H9 (cell line): ENCODE results near the gene ZBTB17. TPM values are rescaled to one million over a fixed set of nuclear protein-coding genes. Genes with fewer than 3 reads are reported as not detected.
A peak's percentile ranks its signal among the peaks of the same experiment; 100 is the strongest.
"Not testable (repeated sequence)": the region's sequence is repeated elsewhere in the genome, so short reads cannot be mapped to it uniquely, and the experiment has no call there.

Experiments used
- DNase-seq: peaks from one replicate; pipeline ENCODE4 v3.0.0-alpha.2; 2017
- H2AFZ ChIP-seq: one replicate; pipeline ENCODE4 v1.6.1; 2013; ENCODE audit warnings: mild to moderate bottlenecking, low read length, control low read depth, moderate library complexity
- H2AK5ac ChIP-seq: 2 replicates; pipeline ENCODE4 v1.6.1; 2013; ENCODE audit warnings: low read length, control low read depth, mixed read lengths; ENCODE audit not compliant: insufficient read length
- H2BK120ac ChIP-seq: one replicate; pipeline ENCODE4 v1.6.1; 2013; ENCODE audit warnings: low read depth, mild to moderate bottlenecking, low read length, control low read depth, inconsistent platforms; ENCODE audit not compliant: poor library complexity, severe bottlenecking
- H2BK12ac ChIP-seq: 2 replicates; pipeline ENCODE4 v1.6.1; 2013; ENCODE audit warnings: low read length, control low read depth, mixed read lengths, low read depth; ENCODE audit not compliant: insufficient read length
- H2BK15ac ChIP-seq: 2 replicates; pipeline ENCODE4 v1.6.1; 2013; ENCODE audit warnings: low read depth, low read length, control low read depth
- H2BK20ac ChIP-seq: one replicate; pipeline ENCODE4 v1.6.1; 2013; ENCODE audit warnings: low read depth, mild to moderate bottlenecking, low read length, control low read depth, inconsistent platforms; ENCODE audit not compliant: poor library complexity, severe bottlenecking
- H2BK5ac ChIP-seq: 2 replicates; pipeline ENCODE4 v1.6.1; 2013; ENCODE audit warnings: low read length, control low read depth, mixed read lengths; ENCODE audit not compliant: insufficient read length
- H3K14ac ChIP-seq: 2 replicates; pipeline ENCODE4 v1.6.1; 2013; ENCODE audit warnings: low read length, control low read depth; ENCODE audit not compliant: insufficient read depth
- H3K18ac ChIP-seq: 2 replicates; pipeline ENCODE4 v1.6.1; 2013; ENCODE audit warnings: low read depth, mild to moderate bottlenecking, mixed read lengths, low read length, control low read depth; ENCODE audit not compliant: insufficient read length
- H3K23ac ChIP-seq: 2 replicates; pipeline ENCODE4 v1.6.1; 2013; ENCODE audit warnings: low read length, control low read depth, mixed read lengths, low read depth; ENCODE audit not compliant: insufficient read length
- H3K23me2 ChIP-seq: 2 replicates; pipeline ENCODE4 v1.6.1; 2013; ENCODE audit warnings: low read depth, mild to moderate bottlenecking, mixed read lengths, low read length, control low read depth; ENCODE audit not compliant: insufficient read length, poor library complexity, severe bottlenecking
- H3K27ac ChIP-seq: 2 replicates; pipeline ENCODE4 v1.5.1; 2013; ENCODE audit warnings: low read length, control low read depth, mixed read lengths, low read depth; ENCODE audit not compliant: insufficient read length
- H3K27me3 ChIP-seq: 2 replicates; pipeline ENCODE4 v1.6.1; 2013; ENCODE audit warnings: low read length, control low read depth, inconsistent platforms; ENCODE audit not compliant: insufficient read depth
- H3K4ac ChIP-seq: 2 replicates; pipeline ENCODE4 v1.6.1; 2013; ENCODE audit warnings: low read depth, mild to moderate bottlenecking, control low read depth, inconsistent platforms, low read length, moderate library complexity
- H3K4me1 ChIP-seq: 2 replicates; pipeline ENCODE4 v1.6.1; 2013; ENCODE audit warnings: low read length, control low read depth, inconsistent platforms; ENCODE audit not compliant: insufficient read depth
- H3K4me2 ChIP-seq: 2 replicates; pipeline ENCODE4 v1.6.1; 2013; ENCODE audit warnings: low read length, control low read depth, mixed read lengths; ENCODE audit not compliant: insufficient read length, insufficient read depth
- H3K56ac ChIP-seq: 2 replicates; pipeline ENCODE4 v1.6.1; 2013; ENCODE audit warnings: low read depth, mild to moderate bottlenecking, mixed read lengths, low read length, control low read depth; ENCODE audit not compliant: insufficient read length
- H3K79me1 ChIP-seq: 2 replicates; pipeline ENCODE4 v1.6.1; 2013; ENCODE audit warnings: low read depth, mild to moderate bottlenecking, moderate library complexity, low read length, control low read depth, inconsistent platforms; ENCODE audit not compliant: insufficient read depth, poor library complexity, severe bottlenecking
- H3K79me2 ChIP-seq: 2 replicates; pipeline ENCODE4 v1.6.1; 2013; ENCODE audit warnings: low read length, control low read depth, inconsistent platforms; ENCODE audit not compliant: insufficient read depth
- H3K9ac ChIP-seq: 2 replicates; pipeline ENCODE4 v1.6.1; 2013; ENCODE audit warnings: low read length, control low read depth, mixed read lengths; ENCODE audit not compliant: insufficient read length; ENCODE audit errors: extremely low read depth
- H3K9me3 ChIP-seq: one replicate; pipeline ENCODE4 v1.6.1; 2013; ENCODE audit warnings: low read depth, low read length, inconsistent platforms; ENCODE audit not compliant: control insufficient read depth
- H3T11ph ChIP-seq: one replicate; pipeline ENCODE4 v1.6.1; 2013; ENCODE audit warnings: mild to moderate bottlenecking, low read length, control low read depth, inconsistent platforms
- H4K20me1 ChIP-seq: one replicate; pipeline ENCODE4 v1.6.1; 2013; ENCODE audit not compliant: control insufficient read depth, insufficient read length, insufficient read depth
- H4K5ac ChIP-seq: 2 replicates; pipeline ENCODE4 v1.6.1; 2013; ENCODE audit warnings: low read depth, mild to moderate bottlenecking, mixed read lengths, low read length, control low read depth; ENCODE audit not compliant: insufficient read length
- H4K8ac ChIP-seq: replicated peaks from 2 replicates; pipeline ENCODE4 v1.6.1; 2013; ENCODE audit warnings: low read length, control low read depth, mixed read lengths, low read depth; ENCODE audit not compliant: insufficient read length
- H4K91ac ChIP-seq: 2 replicates; pipeline ENCODE4 v1.6.1; 2013; ENCODE audit warnings: low read depth, mild to moderate bottlenecking, moderate library complexity, mixed read lengths, low read length, control low read depth; ENCODE audit not compliant: insufficient read length
- H3K27ac Mint-ChIP-seq, 3 experiments: 2 replicates in 2 of 3; 3 replicates in 1 of 3; pipeline ENCODE4 v1.8.0; 2020 to 2021; ENCODE audit warnings: mixed read lengths in 3 of 3, mild to moderate bottlenecking in 1 of 3, moderate library complexity in 1 of 3
- H3K27me3 Mint-ChIP-seq: 2 replicates; pipeline ENCODE4 v1.8.0; 2021; ENCODE audit warnings: low read depth, mild to moderate bottlenecking, moderate library complexity, mixed read lengths
- H3K36me3 Mint-ChIP-seq, 3 experiments: 2 replicates in 2 of 3; 3 replicates in 1 of 3; pipeline ENCODE4 v1.8.0; 2020 to 2021; ENCODE audit warnings: low read depth in 3 of 3, mixed read lengths in 3 of 3; ENCODE audit not compliant: insufficient read depth in 1 of 3
- H3K4me1 Mint-ChIP-seq, 2 experiments: 2 replicates each; pipeline ENCODE4 v1.8.0; 2020; ENCODE audit warnings: mixed read lengths in 2 of 2
- H3K4me3 Mint-ChIP-seq, 2 experiments: 2 replicates in 1 of 2; 3 replicates in 1 of 2; pipeline ENCODE4 v1.8.0; 2020 to 2021; ENCODE audit warnings: mild to moderate bottlenecking in 2 of 2, mixed read lengths in 2 of 2, moderate library complexity in 1 of 2
- H3K9me3 Mint-ChIP-seq, 2 experiments: 2 replicates in 1 of 2; 3 replicates in 1 of 2; pipeline ENCODE4 v1.8.0; 2020; ENCODE audit warnings: mild to moderate bottlenecking in 2 of 2, mixed read lengths in 2 of 2, moderate library complexity in 1 of 2
- CTCF ChIP-seq: fragments of 200-600 bp; sonication (generic); conservative IDR thresholded peaks from 3 replicates; pipeline ENCODE4 v1.8.0; 2021; ENCODE audit warnings: antibody characterized with exemption, mild to moderate bottlenecking
- whole genome bisulfite sequencing: extraction: QIAGEN DNeasy Blood & Tissue Kit; methylation state at CpG from one replicate; pipeline ENCODE4 v1.1.7; 2013; ENCODE audit warnings: missing lambda C conversion rate, low lambda C conversion rate, mixed read lengths; ENCODE audit not compliant: insufficient read length; ENCODE audit errors: extremely low coverage; 5-methylcytosine and 5-hydroxymethylcytosine counted together
- total RNA-seq: library from RNA; stranded (reverse); gene quantifications from 2 replicates; pipeline ENCODE4 v1.2.1, GENCODE V29; 2021

The ZBTB17 gene
- total RNA-seq, 1 experiment from 2014 or later, result 16.5 TPM

- Histone ChIP-seq H4K5ac (no peak overlapping the region), H4K91ac (no peak overlapping the region), H3T11ph (no peak overlapping the region), H3K79me2 (peaks cover 6% of the 10 kb centered on the region; the same call in 1 of the 2 replicates), H3K4ac (no peak overlapping the region), H4K20me1 (no peaks in the 10 kb centered on the region), H3K23ac (no peak overlapping the region), H3K4me2 (no peak overlapping the region), H3K56ac (no peak overlapping the region), H3K9me3 (no peaks in the 10 kb centered on the region), H3K79me1 (no peaks in the 10 kb centered on the region), H3K9ac (no peak overlapping the region), H4K8ac (no peak overlapping the region), H3K27ac (no peak overlapping the region), H2BK20ac (no peak overlapping the region), H3K27me3 (no peaks in the 10 kb centered on the region), H2BK15ac (no peak overlapping the region), H2BK12ac (no peak overlapping the region), H2AFZ (no peak overlapping the region), H3K4me1 (no peaks in the 10 kb centered on the region; the same call in 1 of the 2 replicates), H3K23me2 (no peaks in the 10 kb centered on the region), H2AK5ac (no peak overlapping the region), H3K14ac (no peak overlapping the region), H3K18ac (no peak overlapping the region), H2BK5ac (no peak overlapping the region), H2BK120ac (no peak overlapping the region)
- peak overlapping the region in 2 of 3 experiments; percentile 3 to 10; a peak in 2 of 7 replicates for H3K27ac Mint-ChIP-seq
- DNase-seq, result no peak
- no peaks in the 10 kb centered on the region for H3K27me3 Mint-ChIP-seq
- WGBS, result no CpG with 5 or more reads among the region's 9 CpGs
- no peaks in the 10 kb centered on the region for H3K9me3 Mint-ChIP-seq
- H3K36me3 Mint-ChIP-seq, result peaks cover 2 to 6% (median 4%) of the 10 kb centered on the region in 3 experiments; a peak in 5 of 7 replicates
- TF ChIP-seq CTCF, result no peak
- H3K4me3 Mint-ChIP-seq, result no peak overlapping the region
- peaks cover 9 to 23% of the 10 kb centered on the region in 2 experiments for H3K4me1 Mint-ChIP-seq
Observed at GRCh38 chr1:15899266-15899665, 76.6 kb downstream of the ZBTB17 start.

GRCh38 chr1:15896841-15897610, 78.9 kb downstream of the ZBTB17 start:
- H3K4me3 Mint-ChIP-seq, result not testable (repeated sequence)

More at GRCh38 chr1:15896841-15897610, 78.9 kb downstream of the ZBTB17 start:
- not testable (repeated sequence) for H2BK20ac ChIP-seq, H3K9me3 ChIP-seq, H2AFZ ChIP-seq, H3K27me3 Mint-ChIP-seq, H3K27me3 ChIP-seq, H3K9ac ChIP-seq, H4K5ac ChIP-seq, H3K9me3 Mint-ChIP-seq, H3K18ac ChIP-seq, H3K23ac ChIP-seq, H3K56ac ChIP-seq, DNase-seq, H3K79me2 ChIP-seq, H2AK5ac ChIP-seq, H4K20me1 ChIP-seq, H2BK5ac ChIP-seq, H2BK15ac ChIP-seq, H3K79me1 ChIP-seq, H3K14ac ChIP-seq, H3T11ph ChIP-seq, H4K91ac ChIP-seq, H3K4me2 ChIP-seq, H3K23me2 ChIP-seq, H3K4ac ChIP-seq, H3K36me3 Mint-ChIP-seq, H3K4me1 ChIP-seq, H2BK120ac ChIP-seq, H4K8ac ChIP-seq, H3K27ac ChIP-seq, H2BK12ac ChIP-seq
- H3K27ac Mint-ChIP-seq, result peak overlapping the region in 1 of 3 experiments; percentile 88; a peak in 3 of 7 replicates
- WGBS, result no CpG with 5 or more reads among the region's 20 CpGs
- H3K4me1 Mint-ChIP-seq, result peaks cover 9 to 28% of the 10 kb centered on the region in 2 experiments
